NCI-H2227 (cell line): ENCODE data around the gene ATP7B.
"Not testable (repeated sequence)": the region's sequence is repeated elsewhere in the genome, so short reads cannot be mapped to it uniquely, and the experiment has no call there.

ENCODE experiments used
- DNase-seq: peaks from one replicate; lab custom pipeline; 2025; ENCODE audit not compliant: unreplicated experiment; lab: John Stamatoyannopoulos, UW

Gene ATP7B

DNA sequence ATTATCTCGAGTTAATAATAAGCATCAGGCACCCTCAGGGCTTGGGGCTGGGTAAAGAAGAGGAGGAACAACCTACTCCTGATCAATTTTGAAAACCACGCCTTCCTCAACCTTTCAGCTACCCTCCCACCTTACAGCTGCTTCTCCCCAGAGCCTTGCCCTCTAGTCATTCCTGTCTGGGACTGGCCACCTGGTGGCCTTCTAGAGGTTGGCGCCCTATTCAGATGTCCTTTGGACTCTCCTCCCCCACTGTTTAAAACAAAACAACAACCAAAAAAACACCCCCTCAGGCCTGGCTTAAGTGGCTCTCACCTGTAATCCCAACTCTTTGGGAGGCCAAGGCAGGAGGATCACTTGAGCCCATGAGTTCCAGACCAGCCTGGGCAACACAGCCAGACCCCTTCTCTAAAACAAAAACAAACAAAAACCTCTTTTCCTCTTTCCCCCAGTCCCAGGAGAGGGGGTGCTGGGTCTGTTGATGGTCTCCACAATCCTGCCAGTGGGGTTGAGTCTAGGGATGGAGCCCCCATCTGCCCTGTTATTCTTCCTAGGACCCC, 87.2 kb downstream of the ATP7B start:
- no peak for DNase-seq

DNA sequence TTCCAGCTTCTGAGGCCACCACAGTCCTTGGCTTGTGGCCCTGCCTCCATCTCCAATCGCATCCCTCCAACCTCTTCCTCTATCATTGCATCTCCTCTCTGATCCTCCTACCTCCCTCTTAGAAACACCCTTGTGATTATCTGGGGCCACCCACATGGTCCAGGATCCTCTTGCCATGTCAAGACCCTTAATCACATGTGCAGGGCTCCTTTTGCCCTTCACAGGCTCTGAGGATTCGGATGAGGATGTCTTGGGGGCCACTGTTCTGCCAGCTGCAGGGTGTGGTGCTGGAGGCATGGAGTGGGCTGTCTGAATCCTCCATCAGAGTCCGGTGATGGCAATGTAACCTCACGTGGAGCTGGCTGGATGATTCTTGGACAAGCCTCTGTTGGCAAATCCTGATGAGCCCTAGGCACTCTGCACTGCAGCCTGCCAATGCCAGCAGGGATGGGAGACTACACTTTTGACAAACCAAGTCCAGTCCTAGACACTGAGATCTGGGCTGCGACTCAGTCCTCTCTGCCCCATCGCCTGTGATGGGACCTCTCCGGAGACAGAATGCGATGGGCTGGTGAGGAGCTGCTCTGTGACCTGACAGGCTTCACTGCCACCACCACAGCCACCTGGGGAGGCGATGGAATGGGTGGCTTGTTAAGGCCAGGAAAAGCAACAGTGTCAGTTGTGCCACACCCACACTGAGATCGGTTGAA, 88.3 kb downstream of the ATP7B start:
- no peak for DNase-seq

DNA sequence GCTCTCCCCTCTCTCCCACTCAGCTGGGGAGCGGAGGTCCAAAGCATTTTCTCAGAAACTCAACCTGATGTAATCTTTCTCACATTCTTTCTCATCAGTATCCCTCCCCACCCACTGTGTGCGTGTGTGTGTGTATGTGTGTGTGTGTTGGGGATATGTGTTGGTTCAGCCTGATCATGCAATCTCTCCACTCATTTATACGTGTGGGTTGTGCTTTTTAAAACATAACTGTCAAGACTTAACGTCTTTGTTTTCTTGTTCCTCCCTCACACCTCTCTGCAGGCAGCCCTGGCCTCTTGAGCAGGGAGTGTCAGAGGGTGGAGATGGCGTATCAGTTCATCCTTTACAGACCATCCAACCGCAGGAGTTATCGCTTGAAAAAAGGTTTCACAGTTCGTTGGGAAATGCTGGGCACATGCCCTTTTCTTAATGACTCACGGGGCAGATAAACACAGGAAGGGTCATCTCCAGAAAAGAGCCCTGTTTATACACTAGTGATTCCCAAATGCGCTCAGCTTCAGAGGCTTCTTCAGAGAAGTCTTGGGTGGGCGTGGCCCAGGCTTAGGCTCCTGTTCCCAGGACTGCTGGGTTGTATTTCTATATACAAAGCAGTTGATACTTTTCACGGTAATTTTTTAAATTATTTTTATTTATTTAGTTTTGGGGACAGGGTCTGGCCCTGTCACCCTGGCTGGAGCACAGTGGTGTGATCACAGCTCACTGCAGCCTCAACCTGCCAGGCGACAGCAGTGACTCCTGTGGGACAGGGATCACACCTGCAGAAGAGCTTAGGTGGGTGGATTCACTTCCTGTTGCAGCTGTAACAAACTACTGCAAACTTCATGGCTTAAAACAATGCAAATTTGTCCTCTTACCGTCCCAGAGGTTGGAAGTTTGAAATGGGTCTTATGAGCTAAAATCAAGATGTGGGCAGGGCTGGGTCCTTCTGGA, 89.2 kb downstream of the ATP7B start:
- DNase-seq = no peak

DNA sequence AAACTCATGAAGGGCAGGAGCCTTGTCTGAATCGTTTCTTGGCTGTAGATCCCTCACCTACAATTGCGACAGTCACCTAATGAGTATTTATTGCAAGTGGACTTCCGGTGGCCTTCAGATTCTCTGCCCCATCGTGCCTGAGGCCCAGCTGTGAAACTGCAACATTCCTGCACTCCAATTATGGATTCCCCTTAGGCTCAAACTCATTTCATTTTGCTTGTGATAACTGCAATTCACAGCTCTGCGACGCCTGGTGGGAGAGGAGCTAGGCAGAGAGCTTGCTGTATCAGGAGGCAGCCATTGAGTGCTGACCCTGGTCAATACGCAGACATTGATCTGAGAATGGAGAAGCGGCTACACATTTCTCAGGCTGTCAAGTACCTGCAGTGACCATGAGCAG, 90.5 kb downstream of the ATP7B start:
- DNase-seq = no peak

- no peak for DNase-seq
Observed at GRCh38 chr13:51920267-51920666, 91.0 kb downstream of the ATP7B start.

DNA sequence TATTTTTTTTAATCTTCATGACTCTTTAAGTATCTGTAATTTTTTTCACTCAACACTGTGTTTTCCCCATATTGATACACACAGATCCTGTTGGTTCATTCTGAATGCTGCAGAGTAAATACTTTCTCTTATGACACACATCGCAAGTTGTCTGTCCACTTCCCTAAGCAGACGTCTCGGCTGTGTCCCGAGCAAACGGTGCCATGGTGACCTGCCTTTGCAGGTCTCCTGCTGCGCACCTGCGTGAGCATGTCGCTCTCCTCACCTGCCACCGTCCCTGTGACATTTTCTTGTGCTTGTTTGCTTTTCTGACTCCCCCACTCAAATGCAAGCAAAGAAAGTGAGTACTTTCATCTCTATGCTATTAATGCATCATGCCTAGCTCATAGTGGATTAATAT, 91.7 kb downstream of the ATP7B start:
- no peak for DNase-seq

DNA sequence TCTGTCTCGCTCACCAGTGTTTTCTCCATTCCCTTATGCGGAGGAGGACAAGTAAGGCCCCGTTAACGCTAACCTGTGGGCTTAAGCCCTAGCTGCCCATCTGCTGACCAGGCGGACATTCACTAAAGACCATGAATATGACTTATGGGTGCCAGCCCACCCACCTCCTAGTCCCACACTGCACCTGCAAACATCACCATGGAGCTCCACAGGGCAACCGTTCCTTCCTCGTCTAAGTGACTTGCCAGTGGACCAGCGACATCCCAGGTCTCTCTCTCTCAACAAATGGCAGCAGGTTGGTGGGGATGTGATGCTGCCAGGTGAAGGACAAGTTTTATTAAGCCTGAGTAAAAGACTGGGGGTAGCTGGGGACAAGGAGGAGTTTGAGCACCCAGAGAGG, 94.3 kb downstream of the ATP7B start:
- no peak for DNase-seq

DNA sequence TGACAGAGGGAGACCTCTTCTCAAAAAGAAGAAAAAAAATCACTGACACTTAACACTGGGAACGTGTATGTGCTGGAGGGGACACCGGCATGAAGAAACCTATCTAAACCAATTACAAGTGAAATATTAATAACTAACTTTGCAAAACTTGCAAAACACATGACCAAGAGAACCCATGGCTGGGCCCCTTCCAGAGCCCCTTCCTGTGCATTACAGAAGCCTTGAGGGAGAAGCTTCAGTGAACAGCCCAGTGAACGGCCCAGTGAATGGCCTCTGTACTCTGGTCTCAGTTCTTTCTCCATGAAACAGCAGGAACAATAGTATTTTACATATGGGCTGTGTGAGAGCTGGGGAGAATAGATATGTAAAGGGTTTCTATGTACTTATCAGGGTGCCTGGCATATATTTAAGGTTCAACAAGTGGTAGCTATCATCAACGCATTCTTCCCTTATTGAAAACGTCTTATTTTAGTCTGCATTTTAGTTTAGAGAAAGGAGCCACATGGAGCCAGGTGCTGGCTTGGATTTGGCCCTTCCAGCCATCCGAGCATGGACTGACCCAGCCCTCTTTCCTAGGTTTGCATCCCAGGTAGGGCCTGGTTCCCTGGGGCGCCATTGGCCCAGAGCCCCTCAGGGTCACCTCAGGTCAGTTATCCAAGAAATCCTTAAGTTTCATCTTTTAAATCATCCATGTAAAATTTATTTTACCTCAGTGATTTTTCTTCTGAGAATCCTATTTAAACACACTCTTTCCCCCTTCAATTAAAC, 95.0 kb downstream of the ATP7B start:
- DNase-seq = no peak

- no peak for DNase-seq
Observed at GRCh38 chr13:51914137-51914493, 97.1 kb downstream of the ATP7B start.

GRCh38 chr13:51913421-51914136, 97.7 kb downstream of the ATP7B start:
- peak; percentile 49 for DNase-seq

DNA sequence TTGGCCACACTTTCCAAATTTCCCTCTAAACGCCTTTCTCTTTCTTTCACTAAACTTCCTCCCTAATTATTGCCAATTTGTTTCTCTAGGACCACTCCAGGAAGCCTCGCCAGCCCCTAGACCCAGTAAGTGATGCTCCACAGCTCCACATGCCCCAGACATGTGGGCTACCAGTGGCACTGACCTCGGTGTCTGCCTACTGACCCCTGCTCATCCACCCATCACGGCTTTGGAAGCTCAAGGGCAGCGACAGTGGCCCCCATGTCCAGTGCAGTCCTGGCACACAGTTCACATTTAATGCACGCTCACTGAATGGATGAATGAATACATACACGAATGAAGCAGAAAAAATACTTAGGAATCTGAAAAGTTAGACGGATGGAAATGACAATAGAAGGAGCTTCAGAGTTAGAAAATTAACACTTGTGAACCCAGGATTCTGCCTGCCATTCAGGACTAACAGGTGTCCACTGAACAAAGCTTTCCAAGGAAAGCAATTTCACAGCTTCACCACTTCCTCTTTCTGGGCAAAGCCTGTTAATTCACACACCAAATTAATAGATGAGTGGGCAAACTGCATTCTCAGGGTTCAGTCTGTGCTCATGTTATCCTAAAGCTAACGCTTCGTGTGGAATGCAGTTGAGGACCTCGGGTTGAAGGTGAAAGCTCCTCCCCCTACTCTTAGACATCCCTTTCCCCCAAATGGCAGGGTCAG, 98.6 kb downstream of the ATP7B start:
- DNase-seq = no peak

DNA sequence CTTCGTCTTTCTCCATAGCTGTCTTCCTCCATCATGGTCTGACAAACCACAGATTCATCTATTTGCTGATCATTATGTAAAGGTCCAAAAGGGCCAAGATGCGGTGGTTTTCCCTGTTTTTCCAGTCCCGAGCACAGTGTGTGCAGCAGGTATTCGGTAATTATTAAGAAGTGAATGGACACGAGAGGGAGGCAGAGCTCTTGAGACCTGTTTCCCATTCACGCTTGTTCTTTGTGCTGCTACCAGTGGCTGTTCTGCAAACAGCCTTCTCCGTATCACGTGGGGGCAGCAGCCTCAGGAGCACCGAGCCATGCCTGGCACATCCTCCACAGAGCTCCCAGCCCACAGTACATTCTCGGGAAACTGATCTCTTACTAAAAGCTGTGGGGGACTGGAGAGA, 99.2 kb downstream of the ATP7B start:
- peak; percentile 46 for DNase-seq

- no peak for DNase-seq
Observed at GRCh38 chr13:51910508-51910907, 100.7 kb downstream of the ATP7B start.

DNA sequence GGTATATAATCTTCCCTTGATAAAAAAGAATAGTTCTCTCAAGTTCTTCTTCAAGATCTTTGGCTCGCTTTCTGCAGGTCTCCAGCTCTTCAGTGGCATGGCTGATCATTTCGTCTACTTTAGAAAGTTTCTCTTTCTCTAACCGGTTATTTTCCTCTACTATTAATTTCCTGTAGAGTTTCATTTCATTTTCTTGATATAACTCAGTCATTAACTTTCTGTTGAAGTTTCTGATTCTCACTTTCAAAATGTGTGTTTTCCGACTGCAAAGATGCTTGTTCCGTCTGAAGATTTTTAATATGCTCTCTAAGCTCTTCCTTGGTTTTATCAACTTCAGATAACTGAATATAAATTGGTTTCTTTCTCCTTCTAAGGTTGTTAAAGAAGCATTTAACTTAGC, 102.0 kb downstream of the ATP7B start:
- not testable (repeated sequence) for DNase-seq

DNA sequence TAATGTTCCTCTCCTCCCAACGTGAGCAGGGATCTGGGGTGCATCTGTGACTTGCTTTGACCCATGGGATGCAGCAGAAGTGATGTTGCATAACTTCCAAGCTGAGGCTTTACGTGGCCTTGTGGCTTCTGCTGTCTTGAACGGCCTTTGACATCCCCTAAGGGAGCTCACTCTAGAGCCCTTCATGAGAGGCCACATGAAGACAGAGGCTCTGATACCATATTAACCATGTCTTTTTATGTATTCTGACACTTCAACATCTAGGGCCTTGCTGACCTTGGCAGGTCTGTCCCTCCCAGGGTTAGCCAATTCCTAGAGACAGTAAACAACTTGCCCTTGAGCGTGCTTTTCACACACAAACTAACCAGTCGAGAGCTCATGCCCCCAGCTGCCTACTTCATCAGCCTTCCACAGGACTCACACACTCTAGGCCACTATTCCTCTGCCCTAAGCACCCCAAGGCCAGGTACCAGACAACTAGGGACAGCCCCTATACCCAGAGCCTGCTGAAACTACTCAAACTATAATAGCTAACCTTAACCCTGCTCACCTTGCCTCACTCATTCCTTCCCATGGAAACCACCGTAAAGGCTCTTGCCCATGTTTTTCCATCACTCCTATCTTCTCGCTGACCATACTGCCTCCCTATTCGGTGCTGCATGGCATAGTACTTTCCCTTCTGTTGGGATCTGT, 104.1 kb downstream of the ATP7B start:
- DNase-seq = no peak

GRCh38 chr13:51906581-51906980, 104.7 kb downstream of the ATP7B start:
- peak; percentile 25 for DNase-seq

DNA sequence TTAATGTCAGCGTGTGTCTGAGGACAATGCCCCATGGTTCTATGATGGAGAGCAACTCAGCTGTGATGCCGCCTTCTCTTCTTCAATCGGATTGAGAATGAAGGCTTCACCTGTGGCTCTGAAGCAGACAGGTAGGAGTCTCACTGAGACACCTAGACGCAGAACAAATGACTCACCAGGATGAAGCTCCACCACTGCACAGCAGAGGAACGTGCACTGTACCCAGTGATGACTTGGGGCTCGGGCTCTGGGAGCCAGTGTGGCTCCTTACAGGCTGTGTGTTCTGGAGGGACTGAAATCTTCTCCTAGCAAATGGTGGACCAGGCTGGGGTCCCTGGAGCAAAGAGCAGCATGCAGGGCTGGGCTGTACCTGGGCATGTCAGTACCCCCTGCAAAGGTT, 105.5 kb downstream of the ATP7B start:
- no peak for DNase-seq

GRCh38 chr13:51902776-51903175, 108.5 kb downstream of the ATP7B start:
- DNase-seq = no peak

GRCh38 chr13:51900471-51900870, 110.8 kb downstream of the ATP7B start:
- DNase-seq = no peak
